Activated CD8-positive, alpha-beta memory T cell treated with anti-CD3 and anti-CD28 coated beads, Interleukin-2, amount 50 U/mL, for 1 hour (primary cell): ENCODE measurements around the gene CCDC27.

Source experiments
- DNase-seq: peaks from one replicate; pipeline ENCODE4 v3.0.0-alpha.2; 2020; ENCODE audit errors: extremely low read depth

CCDC27 gene

DNA sequence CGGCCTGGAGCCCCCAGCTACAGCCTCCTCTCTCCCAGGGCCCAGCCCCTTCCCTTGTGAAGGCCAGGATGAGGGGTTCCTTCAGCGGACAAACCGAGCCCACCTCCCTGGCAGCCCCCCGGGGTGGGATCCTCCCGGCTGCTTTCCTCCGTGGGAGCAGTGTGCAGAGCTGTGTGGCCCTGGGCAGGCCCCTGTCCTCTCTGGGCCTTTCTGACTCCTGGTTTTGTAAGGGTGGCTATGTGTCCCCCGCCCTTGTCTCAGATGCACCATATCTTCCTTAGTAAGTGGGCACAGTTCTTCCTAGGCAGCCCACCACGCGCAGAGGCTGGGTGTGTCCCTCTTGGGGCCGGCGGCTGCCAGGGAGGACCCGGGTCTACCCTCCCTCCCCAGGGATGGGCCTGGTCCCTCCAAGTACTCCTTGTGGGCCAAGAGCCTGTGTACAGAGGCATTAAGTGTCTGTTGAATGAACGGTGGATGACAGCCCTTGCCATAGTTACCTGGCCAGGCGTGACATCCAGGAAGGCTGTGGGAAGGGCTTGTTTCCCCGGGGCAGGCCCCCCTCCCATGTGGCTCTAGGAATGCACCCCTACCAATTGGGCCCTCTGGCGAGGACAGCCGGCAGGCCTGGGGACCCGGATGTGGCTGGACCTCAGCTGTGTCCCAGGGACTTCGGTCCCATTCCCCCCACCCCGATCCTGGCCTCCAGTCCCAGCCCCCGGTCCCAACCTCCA, 24.1 kb downstream of the CCDC27 start:
- DNase-seq, result no peak

DNA sequence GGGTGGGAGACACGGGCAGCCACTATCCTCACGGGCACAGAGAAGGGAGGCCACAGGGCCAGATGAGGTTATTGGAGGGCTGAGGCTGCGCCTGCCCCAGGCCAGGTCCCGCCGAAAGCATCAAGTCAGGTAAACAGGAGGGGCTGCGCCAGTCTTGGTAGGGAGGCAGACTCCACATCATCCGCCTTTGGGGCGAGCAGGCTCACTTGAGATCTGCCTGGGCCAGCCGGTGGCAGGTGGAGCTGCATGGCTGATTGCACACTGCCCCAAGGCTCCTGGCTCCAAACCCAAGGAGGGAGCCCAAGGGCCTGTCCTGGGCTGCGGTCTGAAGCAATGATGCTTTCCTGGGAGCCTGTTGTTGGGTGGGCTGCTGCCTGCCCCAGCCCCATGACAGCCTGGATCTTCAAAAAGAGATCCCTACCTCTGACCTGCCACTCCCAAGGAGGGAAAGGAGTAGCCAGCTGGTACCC, 24.9 kb downstream of the CCDC27 start:
- no peak for DNase-seq

- no peak for DNase-seq
Measured at GRCh38 chr1:3777647-3778589, 25.7 kb downstream of the CCDC27 start.

- DNase-seq, result no peak
Measured at GRCh38 chr1:3778590-3779264, 26.5 kb downstream of the CCDC27 start.

GRCh38 chr1:3779265-3779911, 27.1 kb downstream of the CCDC27 start:
- no peak for DNase-seq

- DNase-seq, result no peak
Measured at GRCh38 chr1:3779912-3780416, 27.7 kb downstream of the CCDC27 start.

GRCh38 chr1:3780901-3781300, 28.7 kb downstream of the CCDC27 start:
- DNase-seq, result no peak

GRCh38 chr1:3783651-3784474, 31.6 kb downstream of the CCDC27 start:
- DNase-seq, result no peak

- no peak for DNase-seq
Measured at GRCh38 chr1:3785045-3785444, 32.8 kb downstream of the CCDC27 start.

DNA sequence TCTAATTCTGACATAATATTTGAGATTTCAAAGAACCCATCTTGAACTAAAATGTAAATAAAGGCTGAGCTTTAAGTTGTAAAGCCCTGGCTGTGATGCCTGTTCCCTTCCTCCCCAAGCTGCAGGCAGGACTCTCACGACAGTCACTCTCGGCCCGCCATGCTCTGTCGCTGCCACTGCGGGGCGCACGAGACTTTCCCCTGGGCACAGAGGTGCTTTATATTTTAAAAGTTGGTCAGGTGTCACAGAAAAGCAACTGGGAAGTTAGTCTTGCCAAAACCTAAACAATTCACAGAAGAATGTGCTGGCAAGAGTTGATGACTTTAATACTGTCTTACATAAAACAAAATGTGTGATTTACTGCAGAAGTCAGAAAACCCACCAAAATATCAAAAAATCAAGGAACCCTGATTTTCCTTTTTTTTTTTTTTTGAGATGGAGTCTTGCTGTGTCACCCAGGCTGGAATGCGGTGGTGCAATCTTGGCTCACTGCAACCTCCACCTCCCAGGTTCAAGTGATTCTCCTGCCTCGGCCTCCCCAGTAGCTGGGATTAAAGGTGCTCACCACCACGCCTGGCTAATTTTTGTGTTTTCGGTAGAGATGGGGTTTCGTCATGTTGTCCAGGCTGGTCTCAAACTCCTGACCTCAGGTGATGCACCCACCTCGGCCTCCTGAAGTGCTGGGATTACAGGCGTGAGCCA, 33.4 kb downstream of the CCDC27 start:
- DNase-seq, result no peak

DNA sequence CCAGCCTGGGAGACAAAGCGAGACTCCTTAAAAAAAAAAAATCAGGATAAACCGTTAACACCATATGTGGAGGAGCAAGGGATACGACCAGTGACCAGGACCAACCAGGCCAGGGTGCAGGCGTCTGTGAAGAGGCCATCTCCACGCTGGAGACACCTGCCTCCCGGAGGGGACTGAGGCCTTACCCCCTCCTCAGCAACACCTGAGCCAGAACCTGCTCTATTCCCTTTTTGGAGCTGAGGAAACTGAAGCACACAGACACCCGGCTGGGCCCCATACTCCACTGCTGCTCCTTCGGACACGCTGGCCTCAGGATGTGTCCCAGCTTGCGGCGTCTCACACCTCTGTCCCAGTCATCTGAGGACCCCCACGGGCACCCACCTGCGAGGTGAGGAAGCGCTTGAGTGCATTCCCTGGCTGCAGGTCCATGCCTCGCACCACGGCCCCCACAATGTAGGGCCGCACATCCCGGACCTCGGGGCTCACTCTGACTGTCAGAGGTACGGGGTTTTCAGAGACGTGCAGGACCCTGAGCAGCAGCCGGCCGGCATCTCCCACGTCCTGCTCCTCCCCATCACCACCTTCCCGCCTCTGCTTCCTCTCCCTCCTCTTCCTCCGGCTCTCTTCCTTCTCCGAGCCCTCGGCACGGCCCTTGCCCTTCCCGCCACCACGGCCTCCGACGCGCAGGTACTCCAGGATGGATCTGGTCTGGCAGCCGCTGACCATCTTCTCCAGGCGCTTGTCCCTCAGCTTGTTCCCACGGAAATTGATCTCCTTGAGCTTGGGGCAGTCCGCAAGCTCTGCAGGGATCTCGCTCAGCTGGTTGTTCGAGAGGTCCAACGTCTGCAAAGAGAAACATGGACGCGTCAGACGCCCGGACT, 34.5 kb downstream of the CCDC27 start:
- no peak for DNase-seq

- no peak for DNase-seq
Measured at GRCh38 chr1:3787349-3787715, 35.1 kb downstream of the CCDC27 start.

- DNase-seq, result no peak
Measured at GRCh38 chr1:3787745-3788605, 35.7 kb downstream of the CCDC27 start.

GRCh38 chr1:3788756-3789420, 36.6 kb downstream of the CCDC27 start:
- no peak for DNase-seq

GRCh38 chr1:3789421-3790300, 37.4 kb downstream of the CCDC27 start:
- DNase-seq, result no peak

GRCh38 chr1:3790500-3790923, 38.3 kb downstream of the CCDC27 start:
- no peak for DNase-seq

DNA sequence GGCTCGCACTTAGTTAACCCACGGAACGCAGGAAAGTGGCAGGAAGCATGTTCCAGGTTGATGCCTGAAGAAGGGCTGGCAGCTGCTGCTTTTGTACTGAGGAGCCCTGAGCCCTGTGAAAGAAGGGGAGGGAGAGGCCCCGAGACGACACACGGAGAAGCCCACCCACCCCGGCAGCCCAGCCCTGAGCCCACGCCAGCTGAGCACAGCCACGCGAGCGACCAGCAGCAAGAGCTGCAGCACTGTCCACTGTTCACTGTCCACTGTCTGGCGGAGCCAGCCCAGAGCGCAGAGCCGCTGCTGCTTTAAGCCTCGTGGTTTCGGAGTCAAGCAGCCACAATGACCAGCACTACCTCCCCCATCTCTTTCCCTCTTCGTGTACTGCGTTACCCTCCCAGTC, 38.7 kb downstream of the CCDC27 start:
- DNase-seq, result no peak
